LNCAP (cell line): ENCODE measurements around the gene GALE.

Experiments
- TF ChIP-seq, protein P1 (sequence below): fragments of 450-650 bp; IDR thresholded peaks from 2 replicates; pipeline ENCODE4 v1.5.1; 2017; ENCODE audit warnings: mild to moderate bottlenecking

GALE gene

DNA sequence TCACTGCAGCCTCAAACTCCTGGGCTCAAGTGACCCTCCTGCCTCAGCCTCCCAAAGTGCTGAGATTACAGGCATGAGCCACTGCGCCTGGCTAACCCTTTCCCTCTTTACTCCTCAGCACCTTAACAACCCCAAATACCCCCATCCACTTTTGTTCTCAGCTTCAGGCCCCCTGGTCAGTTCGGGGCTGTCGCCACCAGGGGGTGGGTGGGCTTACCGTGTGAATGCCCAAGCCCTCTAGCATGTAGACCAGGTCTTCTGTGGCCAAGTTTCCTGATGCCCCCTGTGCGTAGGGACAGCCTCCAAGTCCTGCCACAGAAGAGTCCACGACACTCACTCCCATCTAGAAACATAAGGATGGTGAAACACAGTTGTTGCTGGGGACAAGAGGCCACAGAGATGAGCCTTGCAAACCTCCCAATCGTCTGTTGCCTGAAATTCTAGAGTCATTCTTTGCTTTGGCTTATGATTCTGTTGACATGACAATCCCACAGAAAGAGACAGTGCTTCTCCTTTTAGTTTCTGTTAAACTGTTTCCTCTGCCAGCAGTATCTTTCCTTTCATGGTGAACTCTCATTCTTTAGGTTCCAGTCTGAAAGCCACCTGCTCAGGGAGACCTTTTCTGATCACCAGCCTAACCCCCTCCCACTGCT is 3.8 kb upstream of the GALE start:
- TF ChIP-seq, protein P1, sequence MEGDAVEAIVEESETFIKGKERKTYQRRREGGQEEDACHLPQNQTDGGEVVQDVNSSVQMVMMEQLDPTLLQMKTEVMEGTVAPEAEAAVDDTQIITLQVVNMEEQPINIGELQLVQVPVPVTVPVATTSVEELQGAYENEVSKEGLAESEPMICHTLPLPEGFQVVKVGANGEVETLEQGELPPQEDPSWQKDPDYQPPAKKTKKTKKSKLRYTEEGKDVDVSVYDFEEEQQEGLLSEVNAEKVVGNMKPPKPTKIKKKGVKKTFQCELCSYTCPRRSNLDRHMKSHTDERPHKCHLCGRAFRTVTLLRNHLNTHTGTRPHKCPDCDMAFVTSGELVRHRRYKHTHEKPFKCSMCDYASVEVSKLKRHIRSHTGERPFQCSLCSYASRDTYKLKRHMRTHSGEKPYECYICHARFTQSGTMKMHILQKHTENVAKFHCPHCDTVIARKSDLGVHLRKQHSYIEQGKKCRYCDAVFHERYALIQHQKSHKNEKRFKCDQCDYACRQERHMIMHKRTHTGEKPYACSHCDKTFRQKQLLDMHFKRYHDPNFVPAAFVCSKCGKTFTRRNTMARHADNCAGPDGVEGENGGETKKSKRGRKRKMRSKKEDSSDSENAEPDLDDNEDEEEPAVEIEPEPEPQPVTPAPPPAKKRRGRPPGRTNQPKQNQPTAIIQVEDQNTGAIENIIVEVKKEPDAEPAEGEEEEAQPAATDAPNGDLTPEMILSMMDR: no peak

DNA sequence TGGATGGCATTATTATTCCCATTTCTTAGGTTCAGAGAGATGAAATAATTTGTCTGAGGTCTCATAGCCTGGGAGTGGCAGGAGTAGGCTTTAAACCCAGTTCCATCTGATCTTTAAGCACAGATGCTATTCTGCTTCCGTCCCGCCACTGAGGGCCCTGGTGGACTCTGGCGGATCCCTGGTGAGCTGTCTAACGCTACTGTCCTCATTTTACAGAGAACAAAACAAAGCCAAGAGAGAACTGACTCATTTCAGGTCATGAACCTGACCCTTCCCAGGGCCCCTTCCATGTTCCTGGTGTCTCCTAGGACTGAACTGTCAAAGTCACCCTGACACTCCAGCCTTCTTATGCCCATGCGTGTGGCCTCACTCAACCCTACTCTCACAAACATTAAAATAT is 3.1 kb upstream of the GALE start:
- TF ChIP-seq, protein P1: no peak

DNA sequence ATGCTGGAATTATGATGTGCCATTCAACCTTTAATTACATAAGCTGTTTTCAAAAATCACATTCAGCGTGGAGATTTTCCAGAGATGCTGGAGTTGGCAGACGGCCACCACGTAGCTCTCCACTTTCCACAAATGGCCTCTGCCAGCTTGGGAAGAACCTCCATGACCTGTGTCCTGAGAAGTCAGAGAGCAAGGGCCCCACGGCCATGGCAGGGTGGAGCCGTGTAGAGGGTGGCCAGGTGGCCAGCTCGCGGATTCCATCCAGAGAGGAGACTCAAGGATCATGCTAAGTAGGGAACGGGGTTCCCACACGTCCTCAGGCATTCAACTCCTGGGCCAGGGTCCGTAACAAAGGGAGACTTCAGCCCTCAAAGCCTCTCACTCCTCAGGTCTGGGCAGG is 1.3 kb upstream of the GALE start:
- TF ChIP-seq, protein P1: no peak

DNA sequence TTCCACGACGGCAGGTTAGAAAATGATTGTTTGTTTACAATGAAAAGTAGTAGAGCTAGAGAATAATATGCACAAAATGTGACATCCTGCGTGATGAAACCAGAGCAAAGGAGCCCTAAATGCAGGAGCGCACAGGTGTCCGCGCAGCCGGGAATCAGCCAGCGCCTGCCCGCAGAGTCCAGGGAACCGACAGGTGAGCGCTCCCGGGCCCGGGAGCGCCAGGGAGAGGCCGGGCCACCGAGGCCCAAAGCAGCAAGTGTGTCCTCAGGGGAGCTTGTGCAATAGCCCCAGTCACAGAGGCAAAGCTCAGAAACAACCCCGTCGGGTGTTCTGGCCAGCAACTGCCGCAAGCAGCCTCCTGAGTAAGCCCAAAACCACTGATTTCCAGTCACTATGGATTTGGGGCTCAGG is 789 bp upstream of the GALE start:
- TF ChIP-seq, protein P1: no peak

DNA sequence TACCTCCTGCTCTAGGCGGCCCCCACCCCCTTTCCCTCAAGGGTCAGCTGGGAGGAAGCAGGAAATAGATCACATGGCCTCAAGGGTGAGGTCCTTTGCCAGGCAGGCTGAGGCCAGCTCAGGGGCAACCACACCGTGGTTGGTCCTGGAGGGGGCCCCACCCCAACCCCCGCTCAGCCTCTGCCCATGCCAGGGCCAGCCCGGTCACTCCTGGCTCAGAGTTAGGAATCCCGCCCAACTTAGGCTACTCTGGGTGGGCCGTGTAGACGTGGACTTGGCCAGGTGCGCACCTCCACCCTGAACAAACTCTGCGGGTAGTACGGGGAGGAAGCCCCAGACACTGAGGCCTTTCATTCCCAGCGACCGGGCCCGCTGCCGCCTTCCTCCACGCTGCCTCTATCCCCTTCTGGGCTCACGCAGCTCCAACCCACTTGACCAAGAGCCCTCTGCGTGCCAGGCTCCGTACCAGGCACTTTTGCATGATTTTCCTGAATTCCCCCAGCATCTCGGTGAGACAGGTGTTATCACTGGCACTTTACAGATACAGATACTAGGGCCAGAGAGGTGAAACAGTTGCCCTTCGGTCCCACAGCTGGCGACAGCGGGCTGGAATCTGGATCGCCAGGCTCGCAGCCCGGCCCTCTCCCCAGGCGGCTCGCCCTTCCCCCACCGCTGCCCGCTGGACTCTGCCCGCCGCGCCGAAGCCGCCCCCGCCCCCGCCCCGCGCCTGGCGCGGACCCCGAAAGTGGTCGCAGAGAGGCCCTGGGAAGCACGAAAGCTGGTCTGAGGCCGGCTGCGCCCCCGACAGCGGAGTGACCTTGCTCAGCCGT is 769 bp downstream of the GALE start:
- TF ChIP-seq, protein P1: no peak

DNA sequence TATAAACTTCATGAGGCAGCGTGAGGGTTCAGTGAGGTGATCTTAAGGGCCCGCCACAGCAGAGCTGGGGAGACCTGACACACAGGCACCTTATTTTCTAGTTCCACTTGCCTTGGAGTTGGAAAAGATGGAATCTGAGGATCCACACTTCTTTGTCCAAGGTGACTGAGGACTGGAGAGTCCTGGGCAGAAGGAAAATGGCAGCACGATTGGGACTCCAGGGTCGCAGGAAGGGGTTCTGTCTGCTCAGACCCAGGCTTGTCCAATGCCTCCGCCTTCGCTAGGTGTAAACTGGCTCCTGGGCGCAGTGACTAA is 1.3 kb downstream of the GALE start:
- TF ChIP-seq, protein P1: no peak

DNA sequence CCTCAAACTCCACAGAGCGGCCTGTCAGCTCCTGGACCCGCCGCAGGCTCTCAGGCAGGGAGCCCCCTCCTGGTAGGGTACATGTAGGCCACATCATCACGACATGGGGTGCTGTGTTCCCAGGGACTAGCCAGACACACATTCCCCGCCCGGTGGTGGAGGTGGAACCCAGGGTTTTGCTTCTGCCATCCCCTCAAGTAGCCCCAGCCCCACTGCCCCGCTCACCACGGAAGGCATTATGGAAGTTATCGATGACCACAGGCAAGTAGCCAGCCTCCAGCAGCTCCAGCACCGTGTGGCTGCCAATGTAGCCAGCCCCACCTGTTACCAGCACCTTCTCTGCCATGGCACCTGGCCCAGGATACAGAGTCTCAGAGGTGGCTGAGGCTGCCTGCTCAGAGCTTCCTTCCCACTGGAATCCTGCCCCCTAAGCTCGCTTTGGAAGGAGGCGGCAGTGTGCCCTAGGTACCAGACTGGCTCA is 1.9 kb downstream of the GALE start:
- TF ChIP-seq, protein P1: no peak
